Activated CD4-positive, alpha-beta T cell treated with anti-CD3 and anti-CD28 coated beads, Interleukin-2, amount 10 ng/mL, durations not matched to agents 7 days and 5 days (primary cell): ENCODE results near the gene ABCA4. TPM values are rescaled to one million over a fixed set of nuclear protein-coding genes. Genes with fewer than 3 reads are reported as not detected.
A peak's percentile ranks its signal among the peaks of the same experiment; 100 is the strongest.

Experiments
- CTCF ChIA-PET: fragments of 350-600 bp; sonication (Branson Sonifier 250); formaldehyde crosslinking; loops from one replicate; lab custom pipeline; 2021; ENCODE audit warnings: antibody characterized with exemption; lab: Charles Lee
- POLR2A ChIA-PET: fragments of 350-600 bp; sonication (Branson Sonifier 250); formaldehyde crosslinking; loops from one replicate; lab custom pipeline; 2021; ENCODE audit warnings: antibody characterized with exemption; lab: Charles Lee
- DNase-seq: peaks from one replicate; pipeline ENCODE4 v3.0.0-alpha.2; 2020
- H3K27ac Mint-ChIP-seq: one replicate; pipeline ENCODE4 v1.8.0; 2021; ENCODE audit warnings: mild to moderate bottlenecking, moderate library complexity, mixed read lengths
- H3K27me3 Mint-ChIP-seq: one replicate; pipeline ENCODE4 v1.8.0; 2021; ENCODE audit warnings: mixed read lengths
- H3K36me3 Mint-ChIP-seq: one replicate; pipeline ENCODE4 v1.8.0; 2021; ENCODE audit warnings: low read depth, mixed read lengths
- H3K4me1 Mint-ChIP-seq: one replicate; pipeline ENCODE4 v1.8.0; 2021; ENCODE audit warnings: mixed read lengths
- H3K4me3 Mint-ChIP-seq: one replicate; pipeline ENCODE4 v1.8.0; 2021; ENCODE audit warnings: mild to moderate bottlenecking, moderate library complexity, mixed read lengths
- H3K9me3 Mint-ChIP-seq: one replicate; pipeline ENCODE4 v1.8.0; 2021; ENCODE audit warnings: mixed read lengths
- total RNA-seq, 2 experiments: library from RNA; stranded (reverse); gene quantifications; one replicate each; pipeline ENCODE4 v1.2.3, GENCODE V29; 2021

ABCA4 gene
- total RNA-seq, 2 experiments from 2014 or later, result not detected

DNA sequence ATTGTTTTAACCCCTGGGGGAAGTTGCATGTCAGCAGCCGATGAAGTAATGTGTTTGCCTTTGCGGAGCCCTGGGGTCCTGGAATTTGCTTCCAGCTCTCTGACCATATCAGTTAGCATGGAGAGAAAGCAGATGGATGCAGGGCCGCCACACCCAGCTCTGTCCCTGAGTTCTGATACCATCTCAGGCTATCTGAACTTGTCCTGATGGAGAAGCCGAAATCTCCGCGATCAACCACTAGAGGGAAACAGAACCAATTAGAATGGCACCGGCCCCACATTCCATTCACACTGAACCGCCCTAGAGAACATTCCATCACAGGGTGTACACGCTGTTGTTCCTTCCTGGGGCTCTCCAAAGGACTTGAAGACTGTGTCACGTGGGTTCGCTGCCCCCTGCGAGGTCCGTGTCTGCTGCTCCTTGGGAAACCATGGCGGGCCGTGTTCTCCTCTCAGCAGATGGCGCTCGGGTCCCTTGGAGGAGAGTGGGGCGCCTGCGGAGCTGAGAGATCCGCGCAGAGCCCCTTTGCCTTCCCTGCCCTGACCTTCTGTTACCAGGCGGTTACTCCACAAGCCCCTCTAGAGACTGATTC, 75.4 kb downstream of the ABCA4 start:
- Mint-ChIP-seq H3K36me3 (no peaks in the 10 kb centered on the region), H3K9me3 (no peaks in the 10 kb centered on the region), H3K4me1 (peaks cover 5% of the 10 kb centered on the region), H3K4me3 (peak overlapping the region; percentile 29), H3K27me3 (no peaks in the 10 kb centered on the region), H3K27ac (no peak overlapping the region)
- ChIA-PET CTCF (interaction anchor here (0.6 to 1.7 kb wide), 6 partner anchors 9 to 761 kb away, joined by 3 to 6 read pairs (median 4); no protein-coding TSS in a partner anchor), POLR2A (no interaction called here)
- peak; percentile 38 for DNase-seq

DNA sequence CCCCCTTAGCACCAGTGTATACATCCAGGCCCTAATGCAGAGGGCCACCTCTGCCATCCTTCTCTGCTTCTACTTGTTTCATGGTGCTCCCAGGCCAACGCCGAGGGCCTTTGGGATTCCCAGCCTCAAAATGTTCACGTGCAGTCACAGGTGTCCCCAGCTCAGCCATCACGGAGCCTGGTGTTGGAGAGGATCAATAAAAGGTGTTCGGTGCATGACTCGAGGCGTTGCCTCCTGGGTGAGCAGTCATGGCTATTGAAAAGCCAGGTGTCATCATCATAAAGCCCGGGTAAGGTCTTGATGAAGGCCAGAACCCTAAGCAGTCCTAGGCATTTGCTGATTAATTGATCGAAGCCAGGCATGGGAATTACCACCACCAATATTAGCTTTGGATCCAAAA, 76.1 kb downstream of the ABCA4 start:
- ChIA-PET POLR2A (no interaction called here), CTCF (interaction anchor here (0.6 to 1.7 kb wide), 7 partner anchors 8 to 419 kb away, joined by 3 to 6 read pairs (median 4); no protein-coding TSS in a partner anchor)
- no peak overlapping the region for H3K27ac Mint-ChIP-seq
- H3K4me3 Mint-ChIP-seq, result no peak overlapping the region
- H3K36me3 Mint-ChIP-seq, result no peaks in the 10 kb centered on the region
- peaks cover 5% of the 10 kb centered on the region for H3K4me1 Mint-ChIP-seq
- no peak for DNase-seq
- H3K27me3 Mint-ChIP-seq, result no peaks in the 10 kb centered on the region
- H3K9me3 Mint-ChIP-seq, result no peaks in the 10 kb centered on the region

DNA sequence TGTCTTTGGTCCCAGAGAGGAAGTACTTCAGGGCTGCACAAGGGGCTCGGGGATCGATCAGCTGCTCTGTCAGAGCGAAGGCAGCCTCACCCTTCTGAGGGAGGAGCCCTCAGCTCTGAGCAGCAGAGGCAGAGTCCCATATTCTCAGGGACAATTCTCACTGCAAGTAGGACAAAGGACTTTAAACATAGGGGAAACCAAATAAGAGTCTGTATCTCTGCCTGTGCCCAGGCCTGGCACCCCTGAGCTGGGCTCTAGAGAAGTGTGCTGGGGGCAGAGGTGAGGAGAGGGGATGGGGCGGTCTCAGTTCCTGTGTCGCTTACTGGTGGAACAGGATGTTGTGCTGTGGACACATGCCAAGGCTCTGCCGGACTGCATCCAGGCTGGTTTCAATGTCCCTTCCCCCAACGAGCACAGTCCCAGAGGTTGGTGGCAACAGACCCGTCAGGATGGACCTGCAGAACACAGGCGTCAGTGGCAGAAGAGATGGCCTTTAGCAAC, 76.6 kb downstream of the ABCA4 start:
- Mint-ChIP-seq H3K27me3 (no peaks in the 10 kb centered on the region), H3K4me1 (peaks cover 5% of the 10 kb centered on the region), H3K4me3 (no peak overlapping the region), H3K9me3 (no peaks in the 10 kb centered on the region), H3K36me3 (no peaks in the 10 kb centered on the region), H3K27ac (no peak overlapping the region)
- POLR2A ChIA-PET, result no interaction called here
- CTCF ChIA-PET, result interaction anchor here (0.6 to 1.1 kb wide), 3 partner anchors 10 to 287 kb away, joined by 3 to 6 read pairs (median 3); no protein-coding TSS in a partner anchor
- DNase-seq, result no peak

DNA sequence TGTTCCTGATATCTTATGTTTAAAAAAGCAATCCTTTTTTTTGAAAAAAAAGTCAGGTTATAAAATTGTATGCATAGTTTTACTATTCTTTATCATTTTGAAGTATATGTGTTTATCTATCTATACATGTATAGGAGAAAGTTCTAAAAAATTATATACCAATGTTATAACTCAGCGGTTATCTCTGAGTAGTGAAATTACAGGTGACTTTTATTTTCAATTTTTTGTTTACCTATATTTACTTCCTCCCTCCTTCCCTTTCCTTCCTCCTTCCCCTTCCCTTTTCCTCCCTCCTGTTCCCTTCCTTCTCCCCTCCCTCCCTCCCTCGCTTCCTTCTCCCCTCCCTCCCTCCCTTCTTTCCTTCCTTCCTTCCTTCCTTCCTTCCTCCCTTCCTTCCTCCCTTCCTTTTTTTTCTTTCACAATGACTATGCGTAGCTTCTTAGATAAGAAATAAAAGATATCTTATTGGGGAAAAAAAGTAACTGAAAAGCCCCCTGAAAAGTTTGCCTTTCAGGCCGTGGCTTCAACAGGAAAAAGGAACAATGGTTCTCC, 77.1 kb downstream of the ABCA4 start:
- Mint-ChIP-seq H3K27ac (no peak overlapping the region), H3K9me3 (no peaks in the 10 kb centered on the region), H3K4me3 (no peak overlapping the region), H3K4me1 (peaks cover 5% of the 10 kb centered on the region), H3K36me3 (no peaks in the 10 kb centered on the region), H3K27me3 (no peaks in the 10 kb centered on the region)
- POLR2A ChIA-PET, result no interaction called here
- CTCF ChIA-PET, result interaction anchor here (0.5 to 0.7 kb wide), 2 partner anchors 9 to 222 kb away, joined by 3 to 5 read pairs; no protein-coding TSS in a partner anchor
- DNase-seq, result no peak

DNA sequence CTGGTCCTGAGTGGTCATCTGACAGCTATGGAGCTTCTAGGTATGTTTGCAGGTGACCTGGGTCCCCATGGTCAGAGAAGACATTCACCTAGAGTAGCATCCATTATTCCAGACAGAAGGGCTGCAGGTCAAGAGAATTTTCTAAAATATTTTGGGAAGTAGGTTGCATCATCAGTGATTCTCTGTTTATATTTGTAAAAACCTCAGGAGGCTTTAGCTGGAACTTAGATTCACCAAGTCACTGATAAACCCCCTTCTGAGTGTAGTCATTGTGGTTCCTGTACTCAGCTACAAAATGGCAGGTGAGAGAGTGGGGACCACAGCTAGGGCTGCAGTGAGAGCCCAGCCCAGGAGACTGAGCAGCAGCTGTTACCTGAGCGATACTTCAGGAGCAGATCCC, 78.6 kb downstream of the ABCA4 start:
- no peak for DNase-seq
- H3K27me3 Mint-ChIP-seq, result peaks cover 7% of the 10 kb centered on the region
- POLR2A ChIA-PET, result no interaction called here
- H3K4me3 Mint-ChIP-seq, result no peak overlapping the region
- no peaks in the 10 kb centered on the region for H3K36me3 Mint-ChIP-seq
- H3K27ac Mint-ChIP-seq, result no peak overlapping the region
- CTCF ChIA-PET, result interaction anchor here (0.7 kb wide), 1 partner anchor 1028 kb away, joined by 3 read pairs; no protein-coding TSS in a partner anchor
- H3K4me1 Mint-ChIP-seq, result peaks cover 9% of the 10 kb centered on the region
- H3K9me3 Mint-ChIP-seq, result no peaks in the 10 kb centered on the region

DNA sequence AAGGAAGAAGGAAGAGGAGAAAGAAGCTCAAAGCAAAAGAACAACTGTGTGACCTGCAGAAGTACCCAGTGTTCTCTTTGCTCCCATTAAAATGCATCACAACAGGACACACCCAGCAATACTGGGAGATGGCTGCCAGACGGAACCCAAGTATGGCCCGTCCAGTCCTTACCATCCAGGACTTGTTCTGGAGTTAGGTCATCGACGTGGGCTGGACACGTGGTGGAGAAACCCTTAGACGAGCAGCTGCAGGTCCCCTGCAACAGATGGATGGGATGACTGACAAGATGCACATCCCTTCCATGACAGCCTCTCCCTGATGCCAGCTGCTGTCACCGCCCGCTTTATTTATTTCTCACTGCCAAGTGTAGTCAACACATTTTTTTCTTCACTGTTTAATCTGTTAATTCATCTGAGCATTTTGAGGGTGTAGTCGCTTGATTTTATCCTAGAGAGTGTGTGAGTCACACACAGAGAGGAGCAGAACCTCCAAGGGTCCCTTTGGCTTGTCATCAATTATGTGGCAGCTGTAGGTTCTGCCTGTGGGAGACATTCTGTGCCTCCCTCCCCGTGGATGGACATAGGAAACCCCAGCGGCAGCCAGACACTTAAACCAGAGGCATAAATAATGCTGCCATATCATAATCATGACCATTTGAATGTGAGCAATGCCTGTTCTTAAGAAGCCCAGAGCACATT, 80.9 kb downstream of the ABCA4 start:
- H3K4me3 Mint-ChIP-seq, result no peak overlapping the region
- ChIA-PET CTCF (interaction anchor here (0.8 to 1.8 kb wide), 10 partner anchors 9 to 765 kb away, joined by 3 to 6 read pairs (median 4); no protein-coding TSS in a partner anchor), POLR2A (no interaction called here)
- DNase-seq, result no peak
- no peaks in the 10 kb centered on the region for H3K9me3 Mint-ChIP-seq
- H3K36me3 Mint-ChIP-seq, result no peaks in the 10 kb centered on the region
- H3K27me3 Mint-ChIP-seq, result peaks cover 20% of the 10 kb centered on the region
- peaks cover 10% of the 10 kb centered on the region for H3K4me1 Mint-ChIP-seq
- no peak overlapping the region for H3K27ac Mint-ChIP-seq

DNA sequence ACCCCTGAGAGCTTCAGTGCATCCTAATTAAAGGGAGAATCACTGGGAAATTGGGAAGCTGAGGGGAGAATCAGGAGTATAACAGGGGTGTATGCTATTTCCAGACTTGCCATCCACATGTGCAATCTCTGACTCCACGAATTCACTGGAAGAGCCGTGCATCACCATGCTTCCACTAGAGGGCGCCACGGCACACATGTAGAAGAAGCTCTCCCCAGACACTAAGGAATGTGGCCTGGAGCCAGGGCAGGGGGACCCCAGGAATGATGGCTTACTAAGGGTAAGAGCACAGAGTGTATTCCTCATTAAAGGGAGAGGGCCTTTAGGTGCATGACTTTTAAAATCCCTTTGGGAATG, 81.5 kb downstream of the ABCA4 start:
- ChIA-PET POLR2A (no interaction called here), CTCF (interaction anchor here (0.7 to 1.8 kb wide), 11 partner anchors 8 to 765 kb away, joined by 3 to 6 read pairs (median 3); no protein-coding TSS in a partner anchor)
- peak; percentile 67 for DNase-seq
- peaks cover 10% of the 10 kb centered on the region for H3K4me1 Mint-ChIP-seq
- H3K27ac Mint-ChIP-seq, result no peak overlapping the region
- H3K36me3 Mint-ChIP-seq, result no peaks in the 10 kb centered on the region
- H3K9me3 Mint-ChIP-seq, result no peaks in the 10 kb centered on the region
- peaks cover 20% of the 10 kb centered on the region for H3K27me3 Mint-ChIP-seq
- H3K4me3 Mint-ChIP-seq, result no peak overlapping the region

DNA sequence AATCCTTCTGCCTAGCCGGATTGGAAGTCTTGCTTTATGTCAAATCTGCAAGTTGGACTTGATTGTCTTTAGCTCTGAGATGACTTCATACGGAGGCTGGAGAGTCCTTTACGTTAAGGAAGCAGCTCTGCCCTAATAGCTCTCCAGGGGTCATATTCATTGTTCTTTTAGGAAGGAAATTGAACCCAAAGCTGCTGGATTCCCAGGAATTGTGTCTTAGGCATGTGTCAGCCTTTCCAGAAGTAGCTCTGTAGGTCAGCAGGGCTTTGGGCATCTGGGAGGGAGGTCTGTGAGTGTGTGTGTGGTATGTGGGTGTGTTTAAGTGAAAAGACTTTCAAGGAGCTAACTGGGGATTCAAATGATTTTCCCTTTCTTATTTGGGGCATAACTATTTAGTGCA, 82.4 kb downstream of the ABCA4 start:
- Mint-ChIP-seq H3K4me3 (no peak overlapping the region), H3K36me3 (no peaks in the 10 kb centered on the region), H3K4me1 (peaks cover 10% of the 10 kb centered on the region), H3K27ac (no peak overlapping the region), H3K9me3 (no peaks in the 10 kb centered on the region), H3K27me3 (peaks cover 20% of the 10 kb centered on the region)
- no peak for DNase-seq
- POLR2A ChIA-PET, result no interaction called here
- CTCF ChIA-PET, result interaction anchor here (0.6 to 1.8 kb wide), 5 partner anchors 12 to 766 kb away, joined by 3 to 6 read pairs (median 3); no protein-coding TSS in a partner anchor

DNA sequence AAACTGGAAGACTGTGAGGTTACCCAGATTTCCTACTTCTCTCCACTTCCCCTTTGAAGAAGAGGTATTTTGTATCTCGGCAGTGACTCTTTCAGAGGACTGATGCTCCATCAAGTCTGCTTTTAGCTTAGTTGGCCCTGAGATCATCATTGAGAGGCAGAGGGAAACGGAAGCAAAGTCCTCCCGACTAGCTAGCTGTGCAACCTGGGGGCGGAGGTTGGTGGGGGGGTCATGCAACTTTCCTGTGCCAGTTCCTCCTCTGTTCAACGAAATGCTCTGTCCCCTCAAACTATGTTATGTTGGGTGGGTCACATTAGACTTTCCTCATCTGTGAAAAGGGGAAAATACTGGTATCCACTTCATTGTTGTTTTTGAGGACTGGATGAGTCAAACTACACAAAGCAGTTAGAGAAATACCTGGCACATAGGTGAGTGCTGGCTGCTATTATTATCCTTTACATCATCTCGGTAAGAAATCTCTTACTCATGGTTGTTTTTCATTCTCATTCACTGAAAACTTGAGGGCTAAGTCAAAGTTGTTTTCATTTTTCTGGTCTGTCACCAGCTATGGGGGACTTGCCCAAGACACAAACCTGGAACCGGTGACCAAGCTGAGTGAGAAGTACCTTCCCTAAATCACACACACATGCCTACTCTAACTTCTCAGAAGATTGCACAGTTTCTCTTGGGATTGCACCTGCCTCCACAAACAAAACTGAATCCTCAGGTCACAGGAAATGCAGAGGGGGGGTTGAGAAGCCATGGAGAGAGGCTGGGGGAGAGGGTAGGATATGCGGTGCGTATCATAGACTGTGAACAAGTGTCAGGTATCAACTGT, 83.3 kb downstream of the ABCA4 start:
- Mint-ChIP-seq H3K27me3 (peaks cover 20% of the 10 kb centered on the region), H3K4me1 (peaks cover 10% of the 10 kb centered on the region), H3K36me3 (no peaks in the 10 kb centered on the region), H3K9me3 (no peaks in the 10 kb centered on the region), H3K4me3 (no peak overlapping the region), H3K27ac (no peak overlapping the region)
- DNase-seq, result no peak
- CTCF ChIA-PET, result interaction anchor here (0.7 to 1.5 kb wide), 6 partner anchors 8 to 426 kb away, joined by 3 to 4 read pairs (median 3); no protein-coding TSS in a partner anchor
- POLR2A ChIA-PET, result no interaction called here

DNA sequence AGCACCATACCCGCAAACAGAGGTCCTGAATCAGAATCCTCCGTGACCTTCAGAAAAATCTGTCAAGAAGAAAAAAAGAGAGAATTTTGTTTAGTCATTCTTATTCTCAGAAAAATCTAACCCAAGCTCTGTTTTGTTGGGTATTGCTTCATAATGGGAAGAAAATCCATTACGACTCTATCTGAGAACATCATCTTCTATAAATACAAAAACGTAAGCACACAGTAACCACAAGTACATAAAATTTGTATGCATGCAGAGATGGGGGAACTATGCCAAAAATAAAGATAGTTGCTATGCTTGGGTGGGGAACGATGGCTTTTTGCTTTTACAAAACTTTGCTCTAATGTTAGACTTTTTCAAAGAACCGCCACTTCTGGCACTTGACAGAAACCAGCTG, 84.2 kb downstream of the ABCA4 start:
- no peak overlapping the region for H3K4me3 Mint-ChIP-seq
- peaks cover 10% of the 10 kb centered on the region for H3K4me1 Mint-ChIP-seq
- H3K27me3 Mint-ChIP-seq, result peaks cover 20% of the 10 kb centered on the region
- no peaks in the 10 kb centered on the region for H3K9me3 Mint-ChIP-seq
- CTCF ChIA-PET, result interaction anchor here (0.8 to 1.3 kb wide), 3 partner anchors 9 to 45 kb away, joined by 3 to 4 read pairs (median 3); no protein-coding TSS in a partner anchor
- H3K36me3 Mint-ChIP-seq, result no peaks in the 10 kb centered on the region
- DNase-seq, result no peak
- POLR2A ChIA-PET, result no interaction called here
- H3K27ac Mint-ChIP-seq, result no peak overlapping the region

DNA sequence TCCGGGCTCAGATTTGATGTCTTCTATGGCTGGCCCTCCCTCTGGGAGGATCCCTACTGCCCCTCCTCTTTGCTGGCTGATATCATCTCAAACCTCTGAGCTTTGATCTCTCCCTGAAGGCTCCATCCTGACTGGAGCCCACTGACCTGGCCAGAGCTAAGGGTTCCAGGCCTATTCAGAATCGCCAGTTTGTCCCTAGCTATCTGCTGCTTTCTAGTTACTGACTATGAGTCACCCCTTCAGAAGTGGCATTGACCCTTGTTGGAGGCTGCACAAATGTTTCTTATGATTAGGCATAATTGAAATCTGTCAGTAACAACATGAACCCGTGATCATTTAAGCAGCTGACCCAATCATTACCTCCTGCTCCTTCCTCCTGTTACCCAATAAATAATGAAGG, 87.1 kb downstream of the ABCA4 start:
- H3K27me3 Mint-ChIP-seq, result peaks cover 20% of the 10 kb centered on the region
- ChIA-PET CTCF (interaction anchor here (0.6 to 1.5 kb wide), 6 partner anchors 10 to 208 kb away, joined by 3 to 5 read pairs (median 3); no protein-coding TSS in a partner anchor), POLR2A (no interaction called here)
- H3K4me3 Mint-ChIP-seq, result no peak overlapping the region
- H3K4me1 Mint-ChIP-seq, result peaks cover 12% of the 10 kb centered on the region
- H3K9me3 Mint-ChIP-seq, result no peaks in the 10 kb centered on the region
- H3K36me3 Mint-ChIP-seq, result no peaks in the 10 kb centered on the region
- no peak overlapping the region for H3K27ac Mint-ChIP-seq
- DNase-seq, result no peak

DNA sequence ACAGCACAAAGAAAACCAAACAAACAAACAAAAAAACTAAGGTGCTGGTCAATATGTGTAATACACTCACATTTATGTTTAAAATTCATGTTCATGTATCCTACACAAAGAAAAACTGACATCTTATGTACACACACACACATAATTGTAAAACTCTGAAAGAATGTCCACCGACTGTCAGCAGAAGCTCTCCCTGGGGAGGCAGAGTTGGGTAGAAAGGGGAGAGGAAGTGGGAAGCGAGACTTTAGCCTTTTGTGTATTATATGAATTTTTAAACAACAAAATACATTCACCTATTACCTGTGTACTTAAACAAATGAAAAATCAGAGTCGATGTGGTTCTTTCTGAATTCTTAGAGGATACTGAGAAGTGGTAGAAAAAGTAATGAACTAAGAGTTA, 88.3 kb downstream of the ABCA4 start:
- Mint-ChIP-seq H3K27ac (no peak overlapping the region), H3K36me3 (no peaks in the 10 kb centered on the region), H3K9me3 (no peaks in the 10 kb centered on the region), H3K27me3 (peaks cover 15% of the 10 kb centered on the region), H3K4me3 (no peak overlapping the region), H3K4me1 (peaks cover 10% of the 10 kb centered on the region)
- DNase-seq, result no peak
- ChIA-PET CTCF (interaction anchor here (1.6 kb wide), 1 partner anchor 15 kb away, joined by 4 read pairs; no protein-coding TSS in a partner anchor), POLR2A (no interaction called here)
